ENCODE results near the gene TMEM138. TPM values are rescaled to one million over a fixed set of nuclear protein-coding genes. Genes with fewer than 3 reads are reported as not detected.

The TMEM138 gene
- total RNA-seq, 2 experiments from 2014 or later: 31.1 to 48.8 TPM

GRCh38 chr11:61372659-61373420 is 10.7 kb downstream of the TMEM138 start:
- TF ChIP-seq EZH2phosphoT487 (IDR thresholded peaks at IDR 0.05; ENCODE audit: borderline replicate concordance, low read depth, low read length): no peak
- TF ChIP-seq, protein P1, sequence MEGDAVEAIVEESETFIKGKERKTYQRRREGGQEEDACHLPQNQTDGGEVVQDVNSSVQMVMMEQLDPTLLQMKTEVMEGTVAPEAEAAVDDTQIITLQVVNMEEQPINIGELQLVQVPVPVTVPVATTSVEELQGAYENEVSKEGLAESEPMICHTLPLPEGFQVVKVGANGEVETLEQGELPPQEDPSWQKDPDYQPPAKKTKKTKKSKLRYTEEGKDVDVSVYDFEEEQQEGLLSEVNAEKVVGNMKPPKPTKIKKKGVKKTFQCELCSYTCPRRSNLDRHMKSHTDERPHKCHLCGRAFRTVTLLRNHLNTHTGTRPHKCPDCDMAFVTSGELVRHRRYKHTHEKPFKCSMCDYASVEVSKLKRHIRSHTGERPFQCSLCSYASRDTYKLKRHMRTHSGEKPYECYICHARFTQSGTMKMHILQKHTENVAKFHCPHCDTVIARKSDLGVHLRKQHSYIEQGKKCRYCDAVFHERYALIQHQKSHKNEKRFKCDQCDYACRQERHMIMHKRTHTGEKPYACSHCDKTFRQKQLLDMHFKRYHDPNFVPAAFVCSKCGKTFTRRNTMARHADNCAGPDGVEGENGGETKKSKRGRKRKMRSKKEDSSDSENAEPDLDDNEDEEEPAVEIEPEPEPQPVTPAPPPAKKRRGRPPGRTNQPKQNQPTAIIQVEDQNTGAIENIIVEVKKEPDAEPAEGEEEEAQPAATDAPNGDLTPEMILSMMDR (conservative IDR thresholded peaks at IDR 0.05; ENCODE audit: low read length): no peak
- H3K4me2 ChIP-seq (ENCODE audit: low read length): no peak overlapping the region
- H3K79me2 ChIP-seq (ENCODE audit: insufficient read depth, low read depth, low read length): no peaks in the 10 kb centered on the region
- no peak overlapping the region for H3K27ac ChIP-seq (ENCODE audit: low read depth, low read length, poor library complexity, severe bottlenecking)
- POLR2A ChIA-PET: interaction anchor here (2.4 kb wide), 1 partner anchor 17 kb away, joined by 7 read pairs; no protein-coding TSS in a partner anchor
- peaks cover 24% of the 10 kb centered on the region; the same call in 1 of the 2 replicates for H3K9me3 ChIP-seq (ENCODE audit: low read length)
- DNase-seq (ENCODE audit: low spot score): no peak
- H3K36me3 ChIP-seq (ENCODE audit: insufficient read depth, low read length): peaks cover 89% of the 10 kb centered on the region
- intact Hi-C loops (cut with micrococcal nuclease; ENCODE audit: unreplicated experiment): no loop called here
- H2AFZ ChIP-seq (ENCODE audit: low read length): no peak overlapping the region
- H4K20me1 ChIP-seq (ENCODE audit: insufficient read depth, low read length): no peaks in the 10 kb centered on the region
- H3K4me3 ChIP-seq (ENCODE audit: low read depth, low read length, poor library complexity, severe bottlenecking): no peak overlapping the region
- H3K9me2 ChIP-seq (ENCODE audit: insufficient read depth, low read length): no peaks in the 10 kb centered on the region
- CTCF ChIA-PET (ENCODE audit: unreplicated experiment): no interaction called here
- no TSS peak for BruUV-seq (replicated peaks)
- H3K4me1 ChIP-seq (ENCODE audit: insufficient read depth, low read length, poor library complexity, severe bottlenecking): no peaks in the 10 kb centered on the region

GRCh38 chr11:61375761-61376108 is 13.6 kb downstream of the TMEM138 start:
- CTCF ChIA-PET (ENCODE audit: unreplicated experiment): no interaction called here
- Histone ChIP-seq H2AFZ (ENCODE audit: low read length) (no peak overlapping the region), H3K4me2 (ENCODE audit: low read length) (no peak overlapping the region), H3K9me2 (ENCODE audit: insufficient read depth, low read length) (no peaks in the 10 kb centered on the region), H3K4me3 (ENCODE audit: low read depth, low read length, poor library complexity, severe bottlenecking) (no peak overlapping the region), H3K36me3 (ENCODE audit: insufficient read depth, low read length) (peaks cover 61% of the 10 kb centered on the region), H3K9me3 (ENCODE audit: low read length) (peaks cover 24% of the 10 kb centered on the region; the same call in 1 of the 2 replicates), H3K79me2 (ENCODE audit: insufficient read depth, low read depth, low read length) (no peaks in the 10 kb centered on the region), H3K27ac (ENCODE audit: low read depth, low read length, poor library complexity, severe bottlenecking) (no peak overlapping the region), H3K4me1 (ENCODE audit: insufficient read depth, low read length, poor library complexity, severe bottlenecking) (no peaks in the 10 kb centered on the region), H4K20me1 (ENCODE audit: insufficient read depth, low read length) (no peaks in the 10 kb centered on the region)
- DNase-seq (ENCODE audit: low spot score): no peak
- POLR2A ChIA-PET: interaction anchor here (1.1 kb wide), 1 partner anchor 40 kb away, joined by 3 read pairs; no protein-coding TSS in a partner anchor
- no TSS peak for BruUV-seq (replicated peaks)
- intact Hi-C loops (cut with micrococcal nuclease; ENCODE audit: unreplicated experiment): no loop called here
- no peak for TF ChIP-seq EZH2phosphoT487 (IDR thresholded peaks at IDR 0.05; ENCODE audit: borderline replicate concordance, low read depth, low read length)
- TF ChIP-seq, protein P1 (conservative IDR thresholded peaks at IDR 0.05; ENCODE audit: low read length): no peak
